SIG-M5 (cell line): ENCODE measurements around the gene KCNE2.
"Not testable (repeated sequence)": the region's sequence is repeated elsewhere in the genome, so short reads cannot be mapped to it uniquely, and the experiment has no call there.

Experiments
- DNase-seq: peaks from one replicate; lab custom pipeline; 2025; lab: John Stamatoyannopoulos, UW

The KCNE2 gene

GRCh38 chr21:34407294-34407693 is 43.5 kb downstream of the KCNE2 start:
- DNase-seq = not testable (repeated sequence)

- DNase-seq = not testable (repeated sequence)
Measured at GRCh38 chr21:34417448-34418077, 53.8 kb downstream of the KCNE2 start.
